ENCODE results near the gene ASAP2. TPM values are rescaled to one million over a fixed set of nuclear protein-coding genes. Genes with fewer than 3 reads are reported as not detected.

ASAP2 gene
- total and polyA plus RNA-seq, 9 of the 15 experiments (the other 6 are each of a cell fraction or from before 2014, with no cell fraction given) = 0.06 to 4.3 (median 3.1) TPM

- H3K4me2 ChIP-seq (ENCODE audit: insufficient read depth, low read length) = no peak overlapping the region
- WGBS (ENCODE audit: insufficient coverage, low coverage, missing lambda C conversion rate) = 28% methylated on average over 7 of the region's 7 CpGs
- POLR2A ChIA-PET = interaction anchor here (0.7 to 1.3 kb wide), 3 partner anchors 9 to 325 kb away, joined by 3 to 4 read pairs (median 3); no protein-coding TSS in a partner anchor
- no peak overlapping the region for H2AFZ ChIP-seq (ENCODE audit: low read depth, low read length)
- H3K79me2 ChIP-seq (ENCODE audit: control insufficient read depth, insufficient read depth, low read length) = no peaks in the 10 kb centered on the region
- DNase-seq (ENCODE audit: extremely low read depth in 1 of 4, low spot score in 3 of 4) (no peak), FAIRE-seq (no peak), ATAC-seq (no peak)
- CTCF ChIA-PET (ENCODE audit: low intra/inter-chr PET ratio) = no interaction called here
- in situ Hi-C loops (cut with MboI) = no loop called here
- peaks cover 12 to 52% of the 10 kb centered on the region in 2 experiments; a peak in 4 of 5 replicates for H3K27me3 ChIP-seq (ENCODE audit: control insufficient read depth in 2 of 2, insufficient read depth in 2 of 2, low read length in 2 of 2)
- no peak overlapping the region for H3K9ac ChIP-seq (ENCODE audit: insufficient read depth in 1 of 2, low read depth in 2 of 2, low read length in 2 of 2)
- no peaks in the 10 kb centered on the region for H3K9me1 ChIP-seq (ENCODE audit: control insufficient read depth, insufficient read depth, low read length)
- H3K4me3 ChIP-seq = no peak overlapping the region
- no peak overlapping the region for H3K27ac ChIP-seq (ENCODE audit: extremely low read depth, low read depth, low read length)
- no TSS peak for BruUV-seq (replicated peaks)
- intact Hi-C loops (cut with micrococcal nuclease) = loop anchor here (5.0 kb wide), 1 partner anchor 116 kb away; no protein-coding TSS in a partner anchor
- no peaks in the 10 kb centered on the region for H3K36me3 ChIP-seq (ENCODE audit: control insufficient read depth, insufficient read depth, low read length)
- peaks cover 0 to 12% of the 10 kb centered on the region in 2 experiments; a peak in 1 of 5 replicates for H3K4me1 ChIP-seq (replicated peaks in 1 of 2; ENCODE audit: control insufficient read depth in 2 of 2, insufficient read depth in 2 of 2, low read length in 2 of 2)
- peaks cover 10% of the 10 kb centered on the region; the same call in 1 of the 2 replicates for H4K20me1 ChIP-seq (replicated peaks; ENCODE audit: control insufficient read depth, insufficient read depth, low read length)
- H3K9me3 ChIP-seq (replicated peaks; ENCODE audit: control insufficient read depth, insufficient read depth, low read depth, low read length) = no peaks in the 10 kb centered on the region
- no peak for TF ChIP-seq ZNF766 (CRISPR knock-in tag; conservative IDR thresholded peaks at IDR 0.05)
- TF ChIP-seq NRF1 (conservative IDR thresholded peaks at IDR 0.05 in 1 of 2, IDR thresholded peaks at IDR 0.05 in 1 of 2) = no peak
- no peak for TF ChIP-seq ZZZ3 (IDR thresholded peaks at IDR 0.05)
- no peak for TF ChIP-seq RBM22 (IDR thresholded peaks at IDR 0.05; ENCODE audit: low read depth, low read length, poor library complexity, severe bottlenecking)
- TF ChIP-seq TAF1 (IDR thresholded peaks at IDR 0.05; ENCODE audit: control insufficient read depth, extremely low read depth, insufficient read depth, low read length, severe bottlenecking) = no peak
- no peak for TF ChIP-seq NR0B1 (IDR thresholded peaks at IDR 0.05; ENCODE audit: partially characterized antibody)
- no peak for TF ChIP-seq HINFP (tag; conservative IDR thresholded peaks at IDR 0.05; ENCODE audit: low read depth)
- TF ChIP-seq PURB (CRISPR knock-in tag; IDR thresholded peaks at IDR 0.05; ENCODE audit: low read depth) = no peak
- TF ChIP-seq NCOA6 (IDR thresholded peaks at IDR 0.05) = no peak
- TF ChIP-seq NCOA1 (IDR thresholded peaks at IDR 0.05; ENCODE audit: low read depth) = no peak
- no peak for TF ChIP-seq RBM17 (IDR thresholded peaks at IDR 0.05; ENCODE audit: borderline replicate concordance, low read depth, low read length)
- TF ChIP-seq, protein P1, sequence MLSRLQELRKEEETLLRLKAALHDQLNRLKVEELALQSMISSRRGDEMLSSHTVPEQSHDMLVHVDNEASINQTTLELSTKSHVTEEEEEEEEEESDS (CRISPR knock-in tag; IDR thresholded peaks at IDR 0.05) = no peak
- no peak for TF ChIP-seq ZNF436 (CRISPR knock-in tag; IDR thresholded peaks at IDR 0.05)
- TF ChIP-seq ZNF518B (CRISPR knock-in tag; IDR thresholded peaks at IDR 0.05) = no peak
- TF ChIP-seq E2F5 (CRISPR knock-in tag; IDR thresholded peaks at IDR 0.05) = no peak
- no peak for TF ChIP-seq ZKSCAN1 (IDR thresholded peaks at IDR 0.05; ENCODE audit: low read depth, low read length)
Measured at GRCh38 chr2:9258501-9258900, 51.9 kb downstream of the ASAP2 start.
